Measurements from ENCODE around the gene TRAIP.
A peak's percentile ranks its signal among the peaks of the same experiment; 100 is the strongest.

TRAIP gene

DNA sequence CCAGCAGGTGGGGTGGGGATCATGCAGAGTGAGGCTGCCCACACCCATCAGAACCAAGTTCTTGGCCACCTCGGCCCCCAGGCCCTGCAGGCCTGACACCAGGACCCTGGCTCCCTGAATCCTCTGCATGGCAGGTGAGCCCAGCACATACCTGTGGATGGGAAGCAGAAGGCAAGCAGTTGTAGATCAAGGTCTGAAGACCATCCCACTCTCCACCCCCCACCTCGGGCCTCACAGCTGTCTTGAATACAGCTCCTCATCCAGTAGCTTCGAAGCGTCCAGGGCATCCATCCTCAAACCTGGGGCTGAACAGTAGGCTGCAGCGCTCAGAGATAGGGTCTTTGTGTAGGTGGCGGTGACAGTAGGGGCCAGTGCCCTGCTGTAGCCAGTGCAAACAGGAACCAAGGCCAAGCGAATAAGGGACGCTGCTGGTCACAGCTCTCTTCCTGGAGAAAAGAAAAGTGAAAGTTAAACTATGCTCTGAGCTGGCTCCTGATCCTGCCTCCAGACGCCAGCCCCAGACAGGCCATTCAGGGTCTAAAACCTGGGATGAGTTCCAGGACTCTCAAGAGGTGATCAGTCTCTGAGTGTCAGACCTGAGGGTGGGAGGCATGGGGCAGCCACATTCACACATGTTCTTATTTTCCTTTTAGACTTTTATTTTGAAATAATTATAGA is 42.7 kb downstream of the TRAIP start, which contains the start of gene UBA7:
TSS of gene UBA7 (minus strand) at position 457 of the 678 bp plus-strand sequence. CDS start at position 291, 166 bp downstream.
- peak; percentile 67 for DNase-seq

DNA sequence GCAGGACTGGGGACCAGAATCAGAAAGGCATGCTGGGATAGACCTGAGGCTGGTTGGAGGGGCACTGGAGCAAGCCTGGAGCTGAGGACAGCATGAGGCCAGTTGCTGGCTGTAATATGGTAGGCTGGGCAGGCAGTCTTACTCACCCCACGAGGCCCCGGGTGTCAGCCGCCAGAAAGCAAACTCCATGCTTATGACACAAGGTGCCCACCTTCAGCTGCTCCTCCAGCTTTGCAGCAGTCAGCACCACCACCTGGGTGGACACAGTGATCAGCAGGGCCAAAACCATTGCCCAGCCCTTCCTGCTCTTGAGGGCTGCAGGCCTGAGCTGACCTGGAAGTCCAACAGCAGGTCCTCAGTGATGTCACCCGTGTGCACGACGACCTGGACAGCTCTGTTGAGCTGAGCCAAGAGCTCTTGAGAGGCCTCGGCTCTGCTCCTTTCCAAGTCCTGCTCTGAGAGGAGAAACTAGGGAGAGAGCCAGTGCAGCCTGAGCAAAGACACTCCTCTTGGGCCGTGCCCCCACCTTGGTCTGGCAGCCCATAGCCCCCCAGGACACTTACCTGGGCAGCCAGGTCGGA is 43.4 kb downstream of the TRAIP start:
- no peak for DNase-seq

DNA sequence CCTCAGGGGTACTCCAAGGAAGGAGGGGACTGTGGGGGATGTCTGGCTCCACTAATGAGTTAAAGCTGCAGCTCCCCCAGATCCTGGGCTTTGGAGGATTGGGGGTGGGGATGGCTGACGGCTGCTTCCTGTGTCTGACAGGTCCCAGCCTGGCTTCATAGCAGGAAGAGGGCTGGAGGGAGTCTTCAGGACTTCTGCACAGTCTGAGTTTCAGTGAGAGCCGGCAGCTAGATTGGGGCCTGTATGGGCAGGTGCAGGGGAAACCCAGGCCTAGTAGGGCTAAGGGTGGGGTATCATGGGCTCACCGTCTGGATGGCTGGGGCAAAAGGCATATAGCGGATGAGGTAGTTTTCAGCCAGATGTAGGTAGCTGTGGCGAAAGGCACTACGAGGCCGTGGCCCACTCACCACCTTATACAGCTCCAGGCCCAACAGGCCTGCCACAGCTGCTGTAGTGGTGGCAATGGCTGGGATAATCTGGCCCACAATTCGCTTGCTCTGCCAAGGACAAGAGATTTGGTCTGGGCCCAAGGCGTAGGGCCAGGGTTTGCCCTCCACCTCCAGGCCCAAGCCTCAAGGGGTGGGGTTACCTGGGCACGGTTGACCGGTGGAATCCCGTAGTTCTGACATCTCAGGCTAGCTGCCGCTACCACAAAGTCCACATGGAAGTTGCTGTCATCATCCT is 48.8 kb downstream of the TRAIP start:
- no peak for DNase-seq

DNA sequence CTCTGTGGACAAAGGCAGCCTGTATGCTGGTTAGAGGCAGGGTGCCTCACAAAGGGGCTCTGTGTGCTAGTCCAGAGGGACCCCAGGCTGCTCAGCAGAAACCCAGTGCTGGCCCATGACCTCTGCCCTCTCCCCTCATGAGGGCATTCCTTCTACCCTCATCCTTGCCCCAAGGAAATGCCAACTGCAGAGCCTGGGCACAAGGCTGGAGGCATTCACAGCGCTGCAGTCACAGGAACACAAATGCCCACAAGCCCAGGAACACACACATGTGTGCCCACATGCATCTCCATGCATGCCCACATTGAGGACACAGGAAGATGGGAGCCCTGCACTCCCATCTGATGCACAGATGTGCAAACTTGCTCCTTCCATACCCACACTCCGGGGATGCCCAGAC is 49.5 kb downstream of the TRAIP start:
- no peak for DNase-seq

DNA sequence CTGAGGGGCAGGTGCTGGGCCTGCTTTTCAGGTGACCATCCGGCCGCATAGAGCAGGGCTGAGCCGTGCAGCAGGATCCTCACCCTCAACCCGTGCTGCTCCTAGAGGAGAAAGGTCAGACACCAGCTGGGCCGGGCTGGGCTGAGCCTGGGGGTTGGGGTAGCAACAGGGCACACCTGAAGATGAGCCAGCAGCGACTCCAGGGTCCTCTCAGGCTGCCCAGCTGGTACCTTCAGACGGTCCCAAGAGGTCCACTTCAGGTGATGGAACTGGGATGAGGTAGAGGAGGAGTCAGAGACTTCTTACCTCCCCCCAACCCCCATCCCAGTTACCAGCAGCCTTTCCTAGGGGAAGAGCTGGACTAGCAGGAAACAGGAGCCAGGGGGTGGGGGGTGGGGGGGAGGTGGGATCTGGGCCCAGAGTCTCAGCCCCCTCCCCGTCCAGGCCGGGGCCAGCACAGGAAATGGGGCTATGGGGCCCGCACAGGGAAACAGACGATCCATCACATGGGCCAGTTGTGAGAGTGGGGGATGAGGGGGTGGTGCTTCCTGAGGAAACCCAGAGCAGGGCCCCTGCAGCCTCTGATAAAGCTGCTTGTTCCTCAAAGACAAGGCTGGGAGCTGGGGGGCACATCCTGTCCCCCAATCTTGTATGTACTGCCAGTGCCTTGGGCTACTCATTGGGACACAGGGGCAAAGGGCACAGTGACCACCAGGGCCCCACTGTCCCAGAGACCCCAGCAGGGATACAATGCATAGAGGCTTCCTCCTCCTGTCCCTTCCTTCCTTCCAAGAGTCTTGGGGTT is 50.3 kb downstream of the TRAIP start:
- no peak for DNase-seq

DNA sequence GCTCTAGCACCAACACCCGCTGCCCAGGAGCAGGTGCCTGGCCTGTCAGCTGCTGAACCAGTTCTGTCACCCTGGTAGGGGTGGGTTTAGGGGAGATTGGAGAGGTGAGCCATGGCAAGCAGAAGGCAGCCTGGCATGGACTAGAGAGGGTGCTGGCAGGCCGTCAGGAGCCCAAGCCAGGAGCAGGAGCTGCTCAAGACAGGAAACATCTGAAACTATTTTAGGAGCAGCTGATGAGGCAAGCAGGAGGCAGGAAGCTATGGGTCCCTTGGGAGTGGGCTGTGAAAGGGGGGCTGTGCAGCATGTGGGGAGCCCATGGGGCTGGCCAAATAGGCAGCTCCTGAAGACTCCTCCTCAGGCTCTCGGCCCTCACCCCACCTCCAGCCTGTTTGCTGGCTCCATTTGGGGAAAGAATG is 51.0 kb downstream of the TRAIP start:
- no peak for DNase-seq

DNA sequence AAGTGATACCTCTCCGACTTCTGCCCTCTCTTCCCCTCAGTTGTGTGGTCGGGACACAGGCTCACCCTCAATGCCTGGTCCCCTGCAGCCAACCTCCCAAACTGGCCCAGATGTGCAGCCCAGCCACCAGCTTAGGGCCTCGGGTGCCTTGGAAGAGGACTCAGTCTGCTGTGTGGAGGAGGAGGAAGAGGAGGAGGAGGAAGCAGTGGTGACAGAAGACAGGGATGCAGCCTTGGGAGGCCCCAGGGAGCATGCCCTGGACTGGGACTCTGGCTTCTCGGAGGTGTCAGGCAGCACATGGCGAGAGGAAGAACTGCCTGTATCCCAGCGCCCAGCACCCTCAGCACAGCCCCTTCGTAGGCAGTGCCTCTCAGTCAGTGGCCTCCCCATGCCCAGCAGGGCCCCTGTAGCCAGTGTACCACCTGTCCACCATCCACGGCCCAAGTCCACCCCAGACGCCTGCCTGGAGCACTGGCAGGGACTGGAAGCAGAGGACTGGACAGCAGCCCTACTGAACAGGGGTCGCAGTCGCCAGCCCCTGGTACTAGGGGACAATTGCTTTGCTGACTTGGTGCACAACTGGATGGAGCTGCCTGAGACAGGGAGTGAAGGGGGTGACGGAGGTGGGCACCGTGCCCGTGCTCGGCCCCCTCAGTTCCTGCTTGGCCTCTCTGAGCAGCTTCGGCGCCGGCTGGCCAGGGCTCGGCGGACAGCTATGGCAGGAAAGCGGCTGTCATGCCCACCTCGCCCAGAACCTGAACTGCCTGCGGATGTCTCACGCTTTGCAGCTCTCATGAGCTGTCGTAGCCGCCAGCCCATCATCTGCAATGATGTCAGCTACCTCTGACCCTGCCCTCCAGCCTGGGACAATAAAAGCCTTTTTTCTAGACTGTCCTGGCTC is 52.0 kb downstream of the TRAIP start:
- DNase-seq: no peak

DNA sequence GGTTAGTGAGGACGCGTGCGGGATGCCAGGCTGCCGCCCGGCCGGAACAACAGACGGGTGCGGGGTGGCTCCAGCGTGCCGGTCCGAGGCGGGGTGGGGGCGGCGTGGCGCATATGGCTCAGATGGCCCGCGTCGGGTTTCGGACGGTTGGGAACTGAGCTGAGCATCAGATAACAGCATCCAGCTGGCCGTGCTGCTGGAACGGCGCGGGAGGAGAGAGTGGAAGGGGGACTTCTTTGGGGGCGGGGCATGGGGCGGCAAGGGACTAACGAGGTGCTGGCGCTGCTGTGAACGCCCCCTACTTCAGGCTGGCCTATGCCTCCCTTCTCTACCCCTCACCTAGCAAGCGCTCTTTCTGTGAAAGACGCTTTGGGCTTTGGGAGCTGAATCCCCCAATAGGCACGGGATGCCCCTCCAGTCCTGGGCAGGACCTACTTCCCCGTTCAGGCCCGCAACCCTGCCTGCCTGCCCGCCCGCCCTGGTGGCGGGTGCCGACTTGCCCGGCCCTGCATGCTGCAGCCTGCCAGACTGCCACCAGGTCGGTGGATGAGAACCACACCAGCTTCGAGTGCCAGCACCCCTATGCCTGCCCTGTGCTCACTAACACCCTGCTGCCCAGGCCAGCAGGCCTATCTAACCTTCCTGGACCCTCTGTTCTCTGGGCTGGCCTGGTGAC is 52.8 kb downstream of the TRAIP start:
- peak; percentile 22 for DNase-seq

DNA sequence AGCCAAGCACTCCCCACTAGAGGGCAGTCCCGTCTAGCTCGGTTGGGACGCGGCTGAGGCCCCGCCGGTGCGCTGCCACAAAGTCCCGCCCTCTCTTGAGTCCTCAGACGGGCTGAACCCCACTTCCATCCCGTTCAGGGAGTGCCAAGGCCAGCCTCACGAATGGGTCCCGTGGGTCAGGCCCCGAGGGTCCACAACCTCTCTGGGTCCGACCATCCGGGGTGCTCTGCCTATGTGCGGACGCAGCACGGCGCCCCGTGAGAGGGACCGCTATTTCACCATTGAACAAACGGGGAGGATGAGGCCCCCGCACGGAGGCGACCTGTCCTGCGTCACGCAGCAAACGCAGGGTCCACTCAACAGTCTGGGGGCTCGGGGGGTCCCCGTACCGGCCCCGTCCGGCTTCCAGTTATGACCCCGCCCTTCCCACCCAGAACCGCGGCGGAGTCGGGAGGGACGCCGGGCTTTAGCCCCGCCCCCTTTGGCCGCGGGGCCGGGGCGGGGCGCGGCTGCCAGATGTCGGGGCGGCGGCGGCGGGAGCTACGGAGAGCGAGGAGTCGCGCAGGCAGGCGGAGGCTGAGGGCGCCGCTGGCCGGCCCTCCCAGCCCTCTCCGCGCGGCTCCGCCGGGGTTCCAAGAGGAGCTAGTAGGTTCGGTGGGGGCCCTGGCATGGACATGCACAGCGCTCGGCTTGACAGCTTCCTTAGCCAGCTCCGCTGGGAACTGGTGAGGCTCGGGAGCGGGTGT is 53.5 kb downstream of the TRAIP start, which contains the start of gene INKA1:
TSS of gene INKA1 (plus strand) at position 543 of the 746 bp plus-strand sequence. CDS start at position 675, 132 bp downstream.
- DNase-seq: peak; percentile 82

DNA sequence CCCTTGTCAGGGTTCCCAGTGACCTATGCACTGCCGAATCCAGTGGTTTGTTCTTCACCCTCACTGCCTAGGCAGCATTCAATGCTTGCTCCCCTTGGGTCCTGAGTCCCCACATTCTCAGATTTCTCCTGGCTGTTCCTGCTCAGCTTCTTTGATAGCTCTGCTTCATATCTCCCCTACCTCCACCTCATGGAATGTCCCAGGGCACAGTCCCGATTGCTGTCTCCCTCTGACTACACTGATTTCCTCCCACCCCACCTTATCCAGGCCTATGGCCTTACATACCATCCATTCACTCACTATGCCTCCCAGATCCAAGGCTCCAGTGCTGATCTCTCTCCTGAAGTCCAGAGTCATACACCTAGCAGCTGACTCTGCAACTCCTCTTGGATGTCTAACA is 55.2 kb downstream of the TRAIP start:
- DNase-seq: no peak

DNA sequence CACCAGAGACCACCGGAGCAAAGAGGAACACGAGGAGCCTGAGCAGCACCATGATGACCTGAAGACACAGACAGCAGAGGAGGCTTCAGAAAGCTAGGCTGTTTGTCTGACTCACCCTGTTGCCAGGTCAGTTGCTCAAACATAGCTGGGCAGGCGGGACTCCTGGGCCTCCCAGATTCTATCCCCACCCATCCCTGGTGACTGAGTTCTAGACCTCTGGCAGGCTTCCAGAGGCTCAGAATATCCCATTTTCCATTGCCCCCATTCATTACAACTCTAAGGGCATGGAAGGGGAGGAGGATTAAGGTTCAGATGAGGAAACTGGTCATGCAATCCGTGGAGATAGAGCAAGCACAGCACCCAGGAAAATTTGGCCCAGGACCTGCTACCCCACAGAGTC is 56.6 kb downstream of the TRAIP start, which contains the start of gene CDHR4:
TSS of gene CDHR4 (minus strand) at position 113 of the 400 bp plus-strand sequence. CDS start at position 52, 61 bp downstream.
- DNase-seq: peak; percentile 75

DNA sequence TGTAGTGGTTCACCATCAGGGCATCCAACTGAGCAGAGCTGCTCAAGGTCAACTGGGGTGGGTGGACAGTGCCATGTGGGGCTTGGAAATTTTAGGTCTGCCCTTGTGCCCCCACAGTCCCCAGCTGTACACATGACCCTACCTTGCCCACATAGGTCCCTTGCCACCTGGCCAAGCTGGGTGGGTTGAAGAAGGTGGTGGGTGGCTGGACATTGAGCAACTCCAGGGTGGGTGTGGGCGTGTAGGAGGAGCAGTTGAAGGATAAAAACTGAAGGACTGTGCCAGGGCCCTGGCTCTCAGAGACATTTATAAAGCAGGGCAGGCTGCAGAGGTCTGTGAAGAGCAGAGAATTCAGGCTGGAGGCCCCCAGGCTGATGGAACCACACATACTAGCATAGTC is 57.3 kb downstream of the TRAIP start:
- no peak for DNase-seq

DNA sequence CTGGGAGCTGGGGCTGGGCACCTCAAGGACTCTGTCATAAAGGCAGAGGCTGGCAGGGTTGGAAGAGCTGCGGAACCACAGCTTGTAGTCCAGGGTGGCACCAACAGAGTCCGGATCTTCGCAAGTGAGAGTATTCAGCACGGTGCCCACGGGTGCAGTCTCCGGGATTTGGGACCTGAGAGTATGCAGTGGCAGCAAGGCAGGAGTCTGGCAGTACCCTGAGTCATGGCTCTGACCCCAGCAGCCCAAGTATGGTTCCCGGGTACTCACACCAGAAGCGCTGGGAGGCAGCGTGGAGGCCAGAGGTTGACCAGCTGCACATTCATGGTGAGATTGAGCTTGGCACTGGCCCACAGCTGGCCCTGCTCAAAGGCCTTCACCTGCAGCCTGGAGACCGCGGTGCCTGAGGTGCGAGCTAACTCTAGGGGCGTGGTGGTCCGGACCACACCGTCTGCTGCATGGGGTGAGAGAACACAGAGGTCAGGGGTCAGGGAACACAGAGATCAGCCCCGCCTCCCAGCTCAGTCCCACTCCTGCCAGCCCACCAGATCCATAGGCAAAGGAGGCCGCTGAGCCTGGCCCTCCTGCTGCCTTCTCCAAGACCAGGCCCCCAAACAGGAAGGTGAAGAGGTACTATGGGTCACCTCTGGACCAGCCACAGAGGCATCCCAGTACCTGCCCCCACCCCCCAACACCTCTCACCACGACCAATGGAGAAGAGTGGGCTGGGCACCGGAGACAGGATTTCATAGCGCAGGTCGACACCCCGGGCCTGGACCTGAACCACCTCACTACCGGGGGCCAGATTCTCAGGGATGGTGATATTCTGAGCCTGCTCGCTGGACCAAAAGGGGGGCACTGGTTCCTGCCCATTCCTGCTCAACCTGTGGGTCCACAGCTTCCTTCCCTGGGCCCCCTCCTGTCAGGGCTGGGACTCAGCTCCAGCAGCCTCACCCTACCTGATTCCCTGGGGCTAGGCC is 61.1 kb downstream of the TRAIP start:
- no peak for DNase-seq

DNA sequence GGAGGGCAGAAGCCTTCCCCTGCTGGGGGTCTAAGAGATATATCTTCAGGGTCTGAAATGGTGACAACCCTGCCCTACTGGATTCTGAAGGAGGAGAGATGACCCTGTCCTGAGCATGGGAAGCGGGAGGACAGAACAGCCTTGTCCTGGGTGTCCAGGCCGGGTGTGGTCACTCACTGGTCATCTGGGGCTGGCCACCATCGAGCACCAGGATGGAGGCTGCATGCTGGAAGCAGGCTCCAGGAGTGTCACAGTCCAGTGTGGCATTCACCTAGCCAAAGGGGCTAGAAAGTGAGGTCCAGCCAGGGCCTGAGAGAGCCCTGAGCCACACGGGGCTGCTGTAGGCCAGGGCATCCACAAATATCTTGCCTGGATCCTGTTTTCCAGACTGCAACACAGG is 61.9 kb downstream of the TRAIP start:
- DNase-seq: no peak

DNA sequence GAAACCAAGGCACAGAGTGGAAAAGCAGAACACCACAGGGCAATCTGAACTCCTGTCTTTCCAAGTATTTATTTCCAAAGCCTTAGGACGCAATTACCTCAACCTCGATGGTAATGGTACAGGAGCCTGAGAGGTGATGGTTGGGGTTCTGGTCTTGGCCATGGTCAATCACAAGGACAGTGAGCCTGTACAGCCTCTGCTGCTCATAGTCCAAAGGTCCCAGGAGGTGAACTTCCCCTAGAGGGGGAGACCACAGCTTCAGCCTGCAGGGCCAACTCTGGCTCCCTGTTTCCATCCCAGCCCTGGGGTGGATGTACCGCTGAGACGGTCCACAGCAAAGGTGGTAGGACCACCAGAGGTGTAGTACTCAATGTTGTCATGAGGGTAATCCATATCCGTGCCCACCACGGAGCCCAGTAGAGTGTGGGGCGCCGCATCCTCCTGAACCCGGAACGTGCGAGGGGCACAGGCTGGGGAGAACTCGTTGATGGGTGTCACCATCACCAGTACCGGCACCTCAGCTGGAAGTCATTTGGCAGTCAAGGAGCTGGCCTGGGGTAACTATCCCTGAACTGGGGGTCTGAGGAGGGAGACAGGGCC is 62.8 kb downstream of the TRAIP start:
- DNase-seq: no peak

DNA sequence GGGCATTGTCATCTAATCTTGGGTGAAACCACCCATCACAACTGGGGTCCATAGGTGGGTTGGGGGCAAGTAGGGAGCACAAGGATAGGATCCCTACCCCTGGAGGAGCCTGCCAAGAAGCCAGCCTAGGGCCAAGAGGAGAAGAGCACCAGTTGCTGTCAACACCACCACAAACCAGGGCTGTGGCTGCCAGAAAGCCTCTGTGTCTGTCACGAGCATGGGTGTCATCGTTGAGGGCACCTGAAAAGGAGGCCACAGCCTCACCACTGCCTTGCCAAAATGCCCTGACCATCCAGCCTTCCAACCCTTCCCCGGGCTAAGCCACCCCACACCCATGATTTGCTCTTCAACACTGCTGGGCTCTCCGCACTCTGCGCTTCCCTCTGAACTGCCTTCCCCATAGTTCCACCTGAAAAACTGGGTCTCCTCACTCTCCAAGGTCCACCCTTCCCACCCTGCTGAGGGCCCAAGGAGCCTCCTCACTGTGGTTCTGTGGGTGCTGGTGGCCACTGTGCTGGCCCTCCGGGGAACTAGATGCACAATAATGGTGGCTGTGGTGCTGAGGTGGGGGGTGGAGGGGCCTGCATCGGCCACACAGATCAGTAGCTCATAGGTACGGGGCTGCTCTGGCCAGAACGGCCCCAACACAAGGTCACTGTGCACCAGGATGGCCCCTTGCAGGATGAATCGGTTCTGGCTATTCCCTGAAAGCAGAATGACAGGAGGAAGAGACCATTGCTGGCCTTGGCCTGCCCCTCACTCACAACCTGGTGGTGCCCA is 63.8 kb downstream of the TRAIP start:
- DNase-seq: no peak

DNA sequence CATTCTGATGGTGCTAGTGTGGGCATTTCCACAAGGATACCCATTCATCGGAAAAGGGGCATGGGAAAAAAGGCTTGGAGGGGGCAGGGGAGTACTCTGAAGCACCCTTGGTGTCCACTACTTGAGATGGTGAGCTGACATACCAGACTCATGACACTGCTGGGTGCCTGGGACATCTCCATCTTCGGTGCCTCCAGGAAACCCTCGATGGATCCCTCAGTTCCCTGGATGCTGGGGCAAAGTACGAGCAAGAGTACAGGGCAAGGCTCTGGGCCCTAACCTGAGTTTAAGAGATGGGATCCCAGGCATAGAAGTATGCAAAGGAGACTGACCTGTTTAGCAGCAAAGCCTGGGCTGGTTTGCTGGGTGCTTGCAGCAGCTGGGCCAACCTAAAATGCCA is 64.8 kb downstream of the TRAIP start:
- no peak for DNase-seq
